GM12878 (cell line): ENCODE data around the gene ASCC2.

Experiments
- FOXK2 ChIP-seq: fragments of 450-650 bp; IDR thresholded peaks from 2 replicates; pipeline ENCODE4 v1.6.1; 2017; ENCODE audit warnings: mild to moderate bottlenecking, moderate library complexity
- NFYB ChIP-seq: IDR thresholded peaks from 2 replicates; pipeline ENCODE4 v1.6.1; 2011; ENCODE audit warnings: low read depth, mild to moderate bottlenecking, low read length, improper control_type of control experiment, moderate library complexity; ENCODE audit not compliant: insufficient read depth
- TF ChIP-seq, protein P1 (sequence below): IDR thresholded peaks from 2 replicates; pipeline ENCODE4 v1.6.1; 2011; ENCODE audit warnings: borderline replicate concordance, low read depth, mild to moderate bottlenecking, moderate library complexity, mixed read lengths, low read length; ENCODE audit not compliant: insufficient read depth; ENCODE audit errors: extremely low read length

- TF ChIP-seq, protein P1, sequence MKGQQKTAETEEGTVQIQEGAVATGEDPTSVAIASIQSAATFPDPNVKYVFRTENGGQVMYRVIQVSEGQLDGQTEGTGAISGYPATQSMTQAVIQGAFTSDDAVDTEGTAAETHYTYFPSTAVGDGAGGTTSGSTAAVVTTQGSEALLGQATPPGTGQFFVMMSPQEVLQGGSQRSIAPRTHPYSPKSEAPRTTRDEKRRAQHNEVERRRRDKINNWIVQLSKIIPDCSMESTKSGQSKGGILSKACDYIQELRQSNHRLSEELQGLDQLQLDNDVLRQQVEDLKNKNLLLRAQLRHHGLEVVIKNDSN = no peak
- TF ChIP-seq NFYB = no peak
- no peak for TF ChIP-seq FOXK2
Measured at GRCh38 chr22:29793396-29793795, 44.7 kb downstream of the ASCC2 start.
